NT2/D1 (cell line): ENCODE data around the gene CDK1.

Experiments used
- SUZ12 ChIP-seq: IDR thresholded peaks from 2 replicates; pipeline ENCODE4 v1.6.1; 2011; ENCODE audit not compliant: insufficient read length, insufficient read depth; ENCODE audit errors: extremely low read depth
- YY1 ChIP-seq: IDR thresholded peaks from 2 replicates; pipeline ENCODE4 v1.6.1; 2011; ENCODE audit not compliant: insufficient read length, insufficient read depth

DNA sequence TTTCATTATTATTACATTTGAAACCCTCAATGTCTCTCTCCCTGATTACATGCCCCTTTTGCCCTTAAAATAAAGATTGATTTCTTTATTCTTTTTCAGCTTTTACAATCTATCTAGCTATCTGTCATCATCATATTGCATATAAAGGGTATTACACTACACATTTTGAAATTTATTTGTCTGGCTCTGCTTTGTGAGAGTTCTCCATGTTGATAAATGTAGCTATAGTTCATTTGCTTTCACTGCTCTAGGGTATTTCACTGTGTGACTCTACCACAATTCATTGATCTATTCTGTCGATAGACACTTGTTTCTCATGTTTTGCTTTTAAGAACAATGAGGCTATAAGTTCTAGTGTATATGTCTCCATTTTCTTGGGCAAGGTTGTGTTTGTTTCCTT, 25.6 kb downstream of the CDK1 start:
- TF ChIP-seq YY1 (no peak), SUZ12 (no peak)
